MCF 10A (cell line): ENCODE measurements around the gene CFAP97D2. TPM values are rescaled to one million over a fixed set of nuclear protein-coding genes. Genes with fewer than 3 reads are reported as not detected.
"Not testable (repeated sequence)": the region's sequence is repeated elsewhere in the genome, so short reads cannot be mapped to it uniquely, and the experiment has no call there.

Experiments used
- BruUV-seq: library from RNA; stranded (reverse); fragments of 400-500 nt; replicated peaks from 2 replicates; lab custom pipeline; 2021; lab: Mats Ljungman, UMichigan
- CTCF ChIA-PET: fragments of 300-600 bp; sonication (Branson Sonifier 250); formaldehyde crosslinking; extraction: SDS; loops from one replicate; lab custom pipeline; 2021; ENCODE audit warnings: antibody characterized with exemption, inconsistent platforms; lab: Yijun Ruan, JAX
- POLR2A ChIA-PET: fragments of 300-600, 350-650 bp; sonication (Branson Sonifier 250); formaldehyde crosslinking; extraction: SDS; loops from one replicate; lab custom pipeline; 2020; ENCODE audit warnings: antibody characterized with exemption, inconsistent platforms; lab: Yijun Ruan, JAX
- DNase-seq: peaks from one replicate; pipeline ENCODE4 v3.0.0-alpha.2; 2018; ENCODE audit not compliant: unreplicated experiment
- H3K27ac Mint-ChIP-seq: one replicate; pipeline ENCODE4 v1.8.0; 2022; ENCODE audit warnings: mild to moderate bottlenecking, low read depth, mixed read lengths; ENCODE audit not compliant: unreplicated experiment
- H3K27me3 Mint-ChIP-seq: one replicate; pipeline ENCODE4 v1.8.0; 2022; ENCODE audit warnings: mixed read lengths; ENCODE audit not compliant: insufficient read depth, unreplicated experiment
- H3K36me3 Mint-ChIP-seq: one replicate; pipeline ENCODE4 v1.8.0; 2022; ENCODE audit warnings: mild to moderate bottlenecking, moderate library complexity, mixed read lengths; ENCODE audit not compliant: insufficient read depth, unreplicated experiment
- H3K4me1 Mint-ChIP-seq: one replicate; pipeline ENCODE4 v1.8.0; 2022; ENCODE audit warnings: mixed read lengths; ENCODE audit not compliant: insufficient read depth, unreplicated experiment
- H3K4me3 Mint-ChIP-seq: one replicate; pipeline ENCODE4 v1.8.0; 2022; ENCODE audit warnings: mild to moderate bottlenecking, moderate library complexity, mixed read lengths; ENCODE audit not compliant: unreplicated experiment
- H3K9me3 Mint-ChIP-seq: one replicate; pipeline ENCODE4 v1.8.0; 2022; ENCODE audit warnings: mixed read lengths; ENCODE audit not compliant: unreplicated experiment
- CTCF ChIP-seq: fragments of 200-600 bp; IDR thresholded peaks from one replicate; pipeline ENCODE4 v1.8.0; 2022; ENCODE audit warnings: antibody characterized with exemption, mild to moderate bottlenecking; ENCODE audit not compliant: unreplicated experiment
- intact Hi-C: fragments of 100-400 bp; cut with micrococcal nuclease; formaldehyde crosslinking; loops from 2 replicates; pipeline ENCODE4 v1.14.1; 2022
- total RNA-seq: library from RNA; stranded (reverse); gene quantifications from 2 replicates; pipeline ENCODE4 v1.2.3, GENCODE V29; 2022

Gene CFAP97D2
- total RNA-seq, 1 experiment from 2014 or later = not detected

- peak overlapping the region; percentile 69 for H3K27ac Mint-ChIP-seq
Measured at GRCh38 chr13:114130837-114131582, 48.0 kb upstream of the CFAP97D2 start.

GRCh38 chr13:114131583-114132418 is 47.3 kb upstream of the CFAP97D2 start:
- BruUV-seq = no TSS peak
- ChIA-PET CTCF (no interaction called here), POLR2A (interaction anchor here (1.7 kb wide), 1 partner anchor 66 kb away, joined by 10 read pairs; no protein-coding TSS in a partner anchor)
- Mint-ChIP-seq H3K4me3 (peak overlapping the region; percentile 89), H3K4me1 (peaks cover 10% of the 10 kb centered on the region), H3K36me3 (peaks cover 6% of the 10 kb centered on the region), H3K27ac (peak overlapping the region; percentile 69), H3K27me3 (no peaks in the 10 kb centered on the region), H3K9me3 (no peaks in the 10 kb centered on the region)
- TF ChIP-seq CTCF = no peak
- intact Hi-C loops = loop anchor here (1.0 to 5.0 kb wide), 2 partner anchors 68 to 96 kb away; no protein-coding TSS in a partner anchor
- no peak for DNase-seq

More at GRCh38 chr13:114130837-114131582, 48.0 kb upstream of the CFAP97D2 start:
- H3K36me3 Mint-ChIP-seq = peaks cover 6% of the 10 kb centered on the region
- TF ChIP-seq CTCF = no peak
- intact Hi-C loops = loop anchor here (1.0 to 5.0 kb wide), 2 partner anchors 67 to 96 kb away; no protein-coding TSS in a partner anchor
- peaks cover 17% of the 10 kb centered on the region for H3K4me1 Mint-ChIP-seq
- no peaks in the 10 kb centered on the region for H3K27me3 Mint-ChIP-seq
- H3K4me3 Mint-ChIP-seq = peak overlapping the region; percentile 89
- POLR2A ChIA-PET = interaction anchor here (1.7 kb wide), 1 partner anchor 65 kb away, joined by 10 read pairs; no protein-coding TSS in a partner anchor
- DNase-seq = peak; percentile 62
- no peaks in the 10 kb centered on the region for H3K9me3 Mint-ChIP-seq
- CTCF ChIA-PET = no interaction called here
- BruUV-seq = TSS peak; percentile 49

- peaks cover 6% of the 10 kb centered on the region for H3K36me3 Mint-ChIP-seq
- no peaks in the 10 kb centered on the region for H3K27me3 Mint-ChIP-seq
- H3K4me1 Mint-ChIP-seq = peaks cover 5% of the 10 kb centered on the region
- no TSS peak for BruUV-seq
- ChIA-PET POLR2A (no interaction called here), CTCF (no interaction called here)
- DNase-seq = peak; percentile 71
- no peaks in the 10 kb centered on the region for H3K9me3 Mint-ChIP-seq
- H3K27ac Mint-ChIP-seq = peak within 1 kb of the TSS; percentile 69
- intact Hi-C loops = loop anchor here (5.0 kb wide), 1 partner anchor 95 kb away; no protein-coding TSS in a partner anchor
- TF ChIP-seq CTCF = no peak
- peak within 1 kb of the TSS; percentile 89 for H3K4me3 Mint-ChIP-seq
Measured at GRCh38 chr13:114132419-114133121, 46.5 kb upstream of the CFAP97D2 start, which contains the start of gene RASA3. Gene RASA3, minus strand, starts transcription at chr13:114132623. Its CDS starts 134 bp downstream, at chr13:114132489.

GRCh38 chr13:114133126-114133525 is 45.9 kb upstream of the CFAP97D2 start:
- BruUV-seq, POLR2A ChIA-PET, H3K27me3 Mint-ChIP-seq, CTCF ChIA-PET, H3K27ac Mint-ChIP-seq, H3K4me1 Mint-ChIP-seq, H3K36me3 Mint-ChIP-seq, H3K9me3 Mint-ChIP-seq, DNase-seq: not testable (repeated sequence)
- peak overlapping the region; percentile 89 for H3K4me3 Mint-ChIP-seq
- intact Hi-C loops = loop anchor here (5.0 kb wide), 1 partner anchor 94 kb away; no protein-coding TSS in a partner anchor

GRCh38 chr13:114133552-114133951 is 45.5 kb upstream of the CFAP97D2 start:
- H3K27ac Mint-ChIP-seq, H3K9me3 Mint-ChIP-seq, DNase-seq, H3K27me3 Mint-ChIP-seq, H3K4me1 Mint-ChIP-seq, BruUV-seq, CTCF ChIA-PET, POLR2A ChIA-PET, H3K36me3 Mint-ChIP-seq: not testable (repeated sequence)
- peak overlapping the region; percentile 12 for H3K4me3 Mint-ChIP-seq
- intact Hi-C loops = loop anchor here (5.0 kb wide), 1 partner anchor 94 kb away; no protein-coding TSS in a partner anchor
